HG02884 (cell line): Measurements from ENCODE around the gene TENM3.
"Not testable (repeated sequence)": the region's sequence is repeated elsewhere in the genome, so short reads cannot be mapped to it uniquely, and the experiment has no call there.

Source experiments
- ATAC-seq: cut with Tn5 transposase; IDR thresholded peaks from one replicate; pipeline ENCODE4 v1.9.1; 2021; ENCODE audit warnings: mild to moderate bottlenecking, moderate library complexity; ENCODE audit not compliant: unreplicated experiment

TENM3 gene

GRCh38 chr4:182802621-182803020, 559.4 kb downstream of the TENM3 start:
- ATAC-seq: no peak

DNA sequence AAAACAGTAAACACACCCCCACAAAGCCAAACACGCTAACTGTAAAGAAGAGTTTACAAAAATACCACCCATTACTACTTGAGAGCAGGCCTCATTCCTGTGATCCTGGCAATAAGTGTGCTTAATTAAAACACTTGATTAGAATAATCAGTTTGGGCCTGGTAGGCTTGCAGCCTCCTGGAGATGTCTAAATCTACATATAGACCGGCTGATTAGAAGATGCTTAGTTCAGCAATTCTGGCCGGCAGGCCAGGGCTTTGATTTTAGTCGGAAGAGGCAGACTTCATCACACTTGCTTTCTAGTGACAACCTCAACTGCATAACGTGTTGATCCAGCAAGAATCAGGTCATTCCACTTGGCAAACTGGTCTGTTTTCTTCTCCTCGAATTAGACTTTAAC, 560.0 kb downstream of the TENM3 start:
- no peak for ATAC-seq

DNA sequence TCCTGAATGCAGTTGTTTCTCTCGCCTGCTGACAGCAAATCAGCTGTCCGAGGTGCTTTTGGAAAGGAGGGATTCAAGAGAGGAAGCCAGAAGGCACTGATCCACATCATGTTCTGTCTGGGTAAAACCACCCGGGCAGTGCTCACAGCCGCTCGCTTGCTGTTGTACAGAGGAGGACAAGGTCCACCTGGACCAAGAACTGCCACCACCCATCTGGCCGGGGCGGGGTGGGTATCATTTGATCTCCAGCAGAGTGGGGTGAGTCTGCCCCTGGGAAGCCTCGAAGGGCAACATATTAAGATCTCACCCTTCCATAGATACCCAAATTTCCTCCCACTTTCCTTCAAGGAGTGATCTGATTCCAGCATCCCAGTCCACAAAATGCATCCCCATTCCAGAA, 560.9 kb downstream of the TENM3 start:
- ATAC-seq: no peak

DNA sequence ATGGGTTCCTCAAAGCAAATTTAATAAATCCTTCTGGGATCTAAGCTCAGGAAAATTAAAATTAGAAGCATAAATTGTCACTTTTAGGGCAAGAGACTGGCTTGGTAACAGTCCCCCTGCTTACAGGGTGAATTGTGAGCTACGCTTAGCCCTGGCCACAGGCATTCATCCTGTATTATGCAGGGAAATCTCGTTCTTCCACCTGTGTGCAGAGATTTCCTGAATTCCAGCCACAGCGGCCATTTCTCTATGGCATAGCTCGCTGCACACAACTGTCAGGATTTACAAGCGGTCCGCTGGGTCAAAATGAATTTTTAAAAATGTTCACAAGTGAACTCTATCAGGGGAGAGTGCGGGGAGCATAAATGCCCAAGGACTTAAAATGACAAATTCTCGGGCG, 562.1 kb downstream of the TENM3 start:
- ATAC-seq: no peak

DNA sequence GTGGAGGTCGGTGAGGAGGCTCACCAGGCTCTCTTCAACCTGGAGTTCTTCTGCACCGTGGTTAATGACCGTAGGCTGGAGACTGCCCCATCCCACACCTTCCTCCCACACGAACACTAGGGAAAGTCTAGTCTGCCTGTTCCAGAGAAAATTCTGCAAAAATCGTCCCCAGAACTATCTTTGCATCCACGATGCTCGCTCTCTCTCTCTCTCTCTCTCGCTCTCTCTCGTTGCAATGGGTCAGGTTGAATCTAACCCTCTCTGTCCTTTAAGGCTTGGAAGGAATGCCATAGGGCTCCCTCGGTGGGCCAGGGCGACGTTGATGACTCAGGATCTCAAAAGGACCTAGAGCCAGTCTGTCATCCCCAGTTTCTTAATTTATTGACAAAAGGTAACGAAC, 562.5 kb downstream of the TENM3 start:
- ATAC-seq: no peak

DNA sequence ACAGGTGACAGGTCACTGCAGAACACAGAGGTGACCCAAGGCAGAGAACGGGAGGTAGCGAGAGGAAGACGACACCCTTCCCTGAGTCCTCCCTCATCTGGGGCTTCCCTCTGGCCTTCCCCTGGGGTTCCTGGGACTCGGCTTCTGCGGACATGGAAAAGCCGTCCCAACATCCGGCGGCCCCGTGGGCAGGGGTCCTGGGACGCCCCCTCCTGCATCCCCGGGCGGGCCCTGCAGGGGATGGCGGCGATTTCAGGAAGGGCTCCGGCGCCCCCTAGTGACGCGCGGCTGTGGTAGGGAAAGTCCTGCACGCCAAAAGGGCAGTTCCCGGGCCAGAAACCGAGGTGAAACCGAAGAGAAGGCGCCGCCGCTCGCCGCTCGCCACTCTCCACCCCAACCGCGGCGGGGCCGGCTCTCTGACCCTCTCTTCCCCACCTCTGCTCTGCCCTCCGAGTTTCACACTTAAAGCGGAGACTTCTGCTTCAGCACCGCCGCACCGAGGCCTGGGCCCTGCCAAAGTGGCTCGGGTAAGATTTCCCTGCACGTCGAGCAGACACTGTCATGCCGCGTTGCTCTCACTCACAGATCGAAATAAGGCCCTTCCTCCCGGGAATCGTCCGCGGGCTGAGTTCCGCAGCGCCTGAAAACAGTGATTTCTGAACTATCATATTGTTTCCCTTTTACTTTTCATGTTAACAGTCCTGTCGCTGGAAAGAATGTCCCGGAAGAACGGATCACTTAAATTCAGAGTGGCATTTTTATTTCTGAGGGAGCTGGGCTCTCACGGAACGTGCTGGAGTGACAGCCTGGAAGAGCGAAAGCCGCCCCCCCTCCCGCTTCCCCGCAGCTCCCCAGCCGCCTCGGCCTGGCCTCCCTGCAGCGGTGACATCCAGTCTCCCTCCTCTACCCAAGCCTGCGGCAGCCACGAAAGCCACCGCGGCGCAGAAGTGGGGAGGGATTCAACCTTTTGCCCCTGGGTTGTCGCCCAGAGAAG, 563.4 kb downstream of the TENM3 start:
- peak; percentile 62 for ATAC-seq

- no peak for ATAC-seq
Measured at GRCh38 chr4:182807346-182807745, 564.1 kb downstream of the TENM3 start.

GRCh38 chr4:182807767-182808548, 564.8 kb downstream of the TENM3 start:
- ATAC-seq: no peak

DNA sequence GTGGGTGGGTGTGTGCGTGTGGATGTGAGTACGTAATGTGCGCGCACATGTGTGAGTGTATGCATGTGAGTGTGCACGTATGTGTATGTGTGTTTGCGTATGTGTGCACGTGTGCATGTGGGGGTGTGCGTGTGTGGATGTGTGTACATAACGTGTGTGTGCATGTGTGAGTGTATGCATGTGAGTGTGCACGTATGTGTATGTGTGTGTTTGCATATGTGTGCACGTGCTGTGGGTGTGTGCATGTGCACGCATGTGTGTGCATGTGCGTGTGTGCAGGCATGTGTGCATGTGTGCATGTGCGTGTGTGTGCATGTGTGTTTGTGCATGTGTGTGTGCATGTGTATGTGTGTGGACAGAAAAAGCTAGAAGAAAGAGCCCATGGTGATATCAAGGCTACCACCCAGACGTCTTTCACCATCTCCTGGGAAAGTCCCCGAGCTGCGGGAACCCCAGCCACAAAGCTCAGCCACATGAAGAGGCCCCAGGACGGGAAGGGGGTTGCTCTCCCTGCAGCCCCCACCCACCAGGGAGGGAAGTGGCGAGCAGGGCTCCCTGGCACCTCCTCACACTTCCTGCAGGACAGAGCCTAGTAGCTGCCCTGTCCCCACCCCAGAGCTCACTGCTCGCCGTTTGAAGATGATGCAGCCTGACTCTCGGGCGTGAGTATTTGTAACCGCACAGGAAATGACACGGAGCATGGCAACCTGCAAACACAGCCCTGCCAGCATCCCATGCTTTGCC, 565.6 kb downstream of the TENM3 start:
- ATAC-seq: peak; percentile 81

DNA sequence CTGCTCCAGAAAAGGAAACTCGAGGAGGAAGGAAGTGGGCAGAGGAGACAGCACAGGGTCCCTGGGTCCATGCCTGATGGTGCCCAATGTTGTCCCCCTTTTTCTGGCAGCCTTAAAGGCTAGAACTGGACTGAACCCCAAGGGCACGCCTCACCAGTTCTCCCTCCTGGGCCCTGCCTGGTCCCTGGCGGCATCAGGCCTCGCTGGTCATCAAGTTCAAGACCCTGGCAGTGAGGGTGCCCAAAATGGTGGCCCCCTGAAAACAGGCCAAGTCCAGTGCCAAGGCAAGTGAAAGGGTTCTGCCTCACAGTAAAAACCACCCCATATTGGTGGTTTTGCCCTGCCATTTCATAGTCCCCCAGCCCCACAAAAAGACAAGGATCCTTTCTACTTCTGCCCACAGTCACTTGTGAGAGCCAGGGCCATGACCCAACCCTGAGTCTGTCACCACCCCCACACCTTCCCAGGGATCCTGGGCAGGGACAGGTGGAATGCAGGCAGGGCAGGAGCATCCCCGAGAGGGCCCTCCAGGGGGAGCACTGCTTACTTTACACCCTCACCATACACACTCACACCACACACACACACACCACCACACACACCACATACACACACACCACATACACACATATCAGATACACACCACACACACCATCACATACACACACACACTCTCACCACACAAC, 566.4 kb downstream of the TENM3 start:
- ATAC-seq: peak; percentile 20

DNA sequence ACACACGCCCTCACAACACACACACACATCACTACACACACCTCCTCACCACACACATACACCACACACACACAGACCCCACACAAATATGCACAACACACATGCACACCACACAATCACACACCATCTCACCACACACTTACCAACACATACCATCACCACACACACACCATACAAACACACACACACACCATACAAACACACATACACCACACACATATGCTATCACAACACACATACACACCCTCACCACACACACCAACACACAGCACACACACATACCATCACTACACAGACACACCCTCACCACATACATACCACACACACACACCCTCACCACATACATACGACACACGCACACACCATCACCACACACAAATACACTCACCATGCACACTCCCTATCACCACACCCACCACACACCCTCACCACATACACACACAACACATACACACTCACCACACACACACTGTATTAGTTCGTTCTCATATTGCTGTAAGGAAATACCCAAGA, 567.0 kb downstream of the TENM3 start:
- ATAC-seq: no peak

DNA sequence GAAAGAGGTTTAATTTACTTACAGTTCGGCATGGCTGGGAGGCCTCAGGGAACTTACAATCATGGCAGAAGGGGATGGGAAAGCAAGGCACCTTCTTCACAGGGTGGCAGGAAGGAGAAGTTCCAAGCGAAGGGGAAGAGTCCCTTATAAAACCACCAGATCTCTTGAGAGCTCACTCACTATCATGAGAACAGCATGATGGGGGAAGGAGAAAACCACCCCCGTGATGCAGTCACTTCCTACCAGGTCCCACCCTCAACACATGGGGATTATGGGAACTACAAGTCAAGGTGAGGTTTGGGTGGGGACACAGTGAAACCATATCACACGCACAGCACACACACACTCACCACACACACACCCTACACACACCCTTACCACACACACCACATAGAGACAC, 569.7 kb downstream of the TENM3 start:
- no peak for ATAC-seq

DNA sequence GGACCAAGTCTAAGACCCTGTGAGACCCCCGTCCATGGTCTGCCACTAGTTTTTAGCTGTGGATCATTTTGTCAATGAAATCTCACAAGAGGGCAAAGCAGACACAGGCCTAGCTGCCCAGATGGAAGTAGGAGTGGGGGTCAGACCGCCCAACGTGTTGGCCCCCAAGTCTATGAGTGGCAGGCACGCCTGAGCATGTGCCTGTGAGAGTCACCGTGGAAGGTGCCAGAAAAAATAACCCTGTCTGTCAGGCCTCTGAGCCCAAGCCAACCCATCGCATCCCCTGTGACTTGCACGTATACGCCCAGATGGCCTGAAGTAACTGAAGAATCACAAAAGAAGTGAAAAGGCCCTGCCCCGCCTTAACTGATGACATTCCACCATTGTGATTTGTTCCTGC, 570.9 kb downstream of the TENM3 start:
- ATAC-seq: not testable (repeated sequence)

- no peak for ATAC-seq
Measured at GRCh38 chr4:182818926-182819730, 575.9 kb downstream of the TENM3 start.

DNA sequence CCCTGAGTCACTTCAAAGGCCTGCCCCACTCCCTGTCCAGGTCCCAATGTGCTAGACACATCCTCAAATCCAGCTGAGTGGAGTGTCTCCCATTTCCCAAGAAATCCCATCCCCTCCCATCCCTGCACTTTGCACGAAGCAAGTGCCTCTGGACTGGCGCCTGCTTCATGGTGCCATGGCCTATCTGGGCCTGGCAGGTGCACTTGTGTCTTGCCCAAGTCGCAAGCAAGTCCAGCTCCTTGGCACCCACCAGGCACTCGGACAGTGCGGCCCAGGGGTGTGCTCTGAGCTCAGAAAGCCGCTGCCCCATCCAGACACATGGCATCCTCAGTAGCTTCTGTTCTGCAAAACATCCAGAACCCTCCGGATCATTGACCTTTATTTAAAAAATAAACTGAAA, 576.5 kb downstream of the TENM3 start:
- ATAC-seq: no peak

DNA sequence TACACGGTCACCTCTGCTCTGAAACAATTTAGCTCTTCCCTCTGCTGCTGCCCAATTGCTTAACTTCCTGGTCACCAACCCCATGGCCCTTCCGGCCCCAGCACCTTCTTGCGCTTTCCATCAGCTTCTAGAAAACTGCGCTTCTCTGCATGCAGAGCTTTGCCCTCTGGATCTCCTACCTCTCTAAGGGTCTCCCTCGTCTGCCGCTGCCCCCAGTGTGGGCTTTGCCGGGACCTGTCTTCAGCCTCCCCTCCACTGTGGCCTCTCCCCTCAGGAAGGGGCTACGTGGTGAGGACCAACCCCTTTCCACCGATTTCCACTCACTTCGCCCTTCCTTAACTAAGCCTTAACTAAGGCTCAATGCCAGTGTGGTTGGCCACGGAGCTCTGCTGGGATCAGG, 579.4 kb downstream of the TENM3 start:
- no peak for ATAC-seq

DNA sequence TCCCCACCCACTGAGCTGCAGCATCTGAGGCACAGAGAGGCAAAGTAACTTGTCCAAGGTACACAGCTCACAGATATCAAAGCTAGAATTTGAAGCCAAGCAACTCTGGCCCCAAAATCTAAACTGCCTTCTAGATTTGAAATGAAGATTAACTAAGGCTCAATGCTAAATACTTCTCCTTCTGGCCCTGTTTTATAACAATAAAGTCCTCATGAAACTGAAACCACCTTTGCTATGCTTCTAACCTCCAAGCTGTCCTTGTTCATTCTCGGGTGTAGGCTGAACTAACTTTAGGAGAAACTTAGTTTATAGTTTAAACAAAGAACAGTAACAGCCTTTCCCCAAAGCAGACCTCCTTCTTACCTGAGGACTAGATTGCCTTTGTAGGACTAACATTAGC, 580.4 kb downstream of the TENM3 start:
- peak; percentile 42 for ATAC-seq

GRCh38 chr4:182825003-182825402, 581.8 kb downstream of the TENM3 start:
- ATAC-seq: no peak

DNA sequence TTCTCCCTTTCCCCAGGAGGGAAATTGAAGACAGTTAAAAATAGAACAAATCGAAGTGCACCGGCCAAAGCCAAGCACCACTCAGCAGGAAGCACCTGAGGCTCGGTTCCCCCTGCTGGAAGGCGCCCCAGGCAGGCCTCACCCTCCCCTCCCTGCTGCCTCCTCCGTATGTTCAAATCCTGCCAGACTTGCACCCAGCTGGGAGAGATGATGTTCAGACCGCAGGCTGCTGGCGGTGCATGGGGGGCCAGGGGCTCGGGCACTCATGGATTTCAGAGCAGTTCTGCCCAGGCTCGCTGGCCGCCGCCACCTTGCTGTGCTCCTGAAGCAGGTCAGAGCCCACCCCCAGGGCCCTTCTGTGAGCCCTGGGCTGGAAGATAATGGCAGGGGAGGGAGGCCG, 582.6 kb downstream of the TENM3 start:
- ATAC-seq: no peak

DNA sequence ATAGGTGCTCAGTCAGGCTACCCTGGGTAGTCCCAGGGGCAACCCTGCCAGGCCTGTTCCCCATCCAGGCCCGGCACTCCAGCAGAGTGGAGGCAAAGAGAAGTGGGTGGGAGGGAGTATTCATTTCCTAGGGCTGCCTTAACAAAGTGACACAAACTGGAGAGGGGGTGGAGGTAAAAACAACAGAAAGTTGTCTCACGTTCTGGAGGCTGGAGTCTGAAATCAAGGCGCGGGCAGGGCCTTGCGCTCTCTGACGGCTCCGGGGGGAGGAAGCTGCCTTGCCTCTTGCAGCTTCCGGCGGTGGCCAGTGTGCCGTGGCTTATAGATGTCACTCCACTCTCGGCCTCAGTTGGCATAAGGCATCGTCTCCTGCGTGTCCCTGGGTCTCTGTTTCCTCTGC, 583.2 kb downstream of the TENM3 start:
- peak; percentile 71 for ATAC-seq
